ENCODE measurements around the gene NFIA.

Gene NFIA

GRCh38 chr1:61477301-61477700 lies 394.9 kb downstream of the NFIA start:
- TF ChIP-seq CTCF (IDR thresholded peaks at IDR 0.05; ENCODE audit: unreplicated experiment in 3 of 3), result no peak
- H3K27me3 Mint-ChIP-seq (ENCODE audit: low read depth), result no peaks in the 10 kb centered on the region
- H3K9me3 Mint-ChIP-seq, result no peaks in the 10 kb centered on the region
- H3K27ac Mint-ChIP-seq, result no peak overlapping the region
- H3K4me3 Mint-ChIP-seq, result no peak overlapping the region
- H3K36me3 Mint-ChIP-seq (ENCODE audit: low read depth), result no peaks in the 10 kb centered on the region
- H3K4me1 Mint-ChIP-seq, result peaks cover 30% of the 10 kb centered on the region

- no peaks in the 10 kb centered on the region for H3K9me3 Mint-ChIP-seq
- H3K4me3 Mint-ChIP-seq, result no peak overlapping the region
- peak overlapping the region; percentile 18 to 52 (median 45) for H3K27ac Mint-ChIP-seq
- H3K4me1 Mint-ChIP-seq, result peaks cover 21% of the 10 kb centered on the region
- no peaks in the 10 kb centered on the region for H3K36me3 Mint-ChIP-seq (ENCODE audit: low read depth)
- TF ChIP-seq CTCF (IDR thresholded peaks at IDR 0.05; ENCODE audit: unreplicated experiment in 3 of 3), result no peak
- peaks cover 4% of the 10 kb centered on the region for H3K27me3 Mint-ChIP-seq (ENCODE audit: low read depth)
Measured at GRCh38 chr1:61480273-61480935, 398.0 kb downstream of the NFIA start.

GRCh38 chr1:61481315-61481715 lies 399.0 kb downstream of the NFIA start:
- Mint-ChIP-seq H3K36me3 (ENCODE audit: low read depth) (no peaks in the 10 kb centered on the region), H3K27ac (no peak overlapping the region), H3K4me1 (peaks cover 28% of the 10 kb centered on the region), H3K9me3 (no peaks in the 10 kb centered on the region), H3K4me3 (no peak overlapping the region), H3K27me3 (ENCODE audit: low read depth) (peaks cover 4% of the 10 kb centered on the region)
- no peak for TF ChIP-seq CTCF (IDR thresholded peaks at IDR 0.05; ENCODE audit: unreplicated experiment in 3 of 3)

GRCh38 chr1:61482170-61482734 lies 399.9 kb downstream of the NFIA start:
- H3K27me3 Mint-ChIP-seq (ENCODE audit: low read depth), result peaks cover 4% of the 10 kb centered on the region
- no peak for TF ChIP-seq CTCF (IDR thresholded peaks at IDR 0.05; ENCODE audit: unreplicated experiment in 3 of 3)

GRCh38 chr1:61486783-61487536 lies 404.6 kb downstream of the NFIA start:
- H3K27me3 Mint-ChIP-seq (ENCODE audit: low read depth), result peaks cover 4% of the 10 kb centered on the region

More at GRCh38 chr1:61482170-61482734, 399.9 kb downstream of the NFIA start:
- peaks cover 32% of the 10 kb centered on the region for H3K4me1 Mint-ChIP-seq
- no peak overlapping the region for H3K4me3 Mint-ChIP-seq
- H3K27ac Mint-ChIP-seq, result peak overlapping the region in 2 of 3 experiments; percentile 13 to 33
- H3K9me3 Mint-ChIP-seq, result no peaks in the 10 kb centered on the region
- no peaks in the 10 kb centered on the region for H3K36me3 Mint-ChIP-seq (ENCODE audit: low read depth)

More at GRCh38 chr1:61486783-61487536, 404.6 kb downstream of the NFIA start:
- Mint-ChIP-seq H3K36me3 (ENCODE audit: low read depth) (no peaks in the 10 kb centered on the region), H3K4me3 (no peak overlapping the region), H3K4me1 (peaks cover 36% of the 10 kb centered on the region), H3K27ac (peak overlapping the region in 2 of 3 experiments; percentile 20 to 33), H3K9me3 (no peaks in the 10 kb centered on the region)
- no peak for TF ChIP-seq CTCF (IDR thresholded peaks at IDR 0.05; ENCODE audit: unreplicated experiment in 3 of 3)

All from nephron (organoid).